Astrocyte of the spinal cord (primary cell): ENCODE data around the gene LRRC8D.

ENCODE experiments used
- DNase-seq: peaks from one replicate; pipeline ENCODE4 v3.0.0; 2011; ENCODE audit warnings: low read depth, low spot score
- H3K4me3 ChIP-seq: 2 replicates; pipeline ENCODE4 v1.5.1; 2011; ENCODE audit warnings: low read depth, mild to moderate bottlenecking, low read length, moderate library complexity
- in situ Hi-C: cut with HindIII; loops from 2 replicates; pipeline ENCODE4 v1.10.0; 2017; ENCODE audit warnings: low sequenced_read_pairs
- TF ChIP-seq, protein P1 (sequence below): IDR thresholded peaks from 2 replicates; pipeline ENCODE4 v1.5.1; 2012; ENCODE audit warnings: low read depth, mild to moderate bottlenecking, low read length, inconsistent platforms

The LRRC8D gene

DNA sequence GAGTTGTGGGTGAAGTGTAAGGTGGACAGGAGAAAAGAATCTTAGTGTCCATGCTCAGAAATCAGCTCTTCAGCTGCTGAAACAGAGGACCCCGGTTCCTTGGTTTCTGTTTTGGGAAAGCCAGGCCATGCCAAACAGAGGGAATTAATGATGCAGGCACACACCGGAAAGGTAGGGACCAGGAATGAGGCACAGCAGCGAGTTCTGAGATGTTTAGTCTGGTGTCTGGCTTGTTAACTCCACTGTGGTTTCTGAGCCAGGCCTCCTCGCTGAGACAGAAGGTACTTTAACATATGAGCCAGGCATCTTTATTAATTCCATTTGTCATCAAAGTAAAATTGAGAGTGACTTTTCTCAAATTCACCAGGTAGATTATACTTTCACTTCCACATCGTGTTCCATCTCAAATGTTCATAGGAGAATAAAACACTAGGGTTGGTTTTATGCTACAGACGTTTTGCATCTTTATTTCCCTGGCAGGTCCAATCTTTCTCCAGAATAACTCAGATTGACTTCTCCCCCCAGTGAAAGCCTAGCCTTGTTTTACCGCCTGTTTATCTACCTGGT, 23.5 kb downstream of the LRRC8D start:
- in situ Hi-C loops, result no loop called here
- no peak for DNase-seq
- TF ChIP-seq, protein P1, sequence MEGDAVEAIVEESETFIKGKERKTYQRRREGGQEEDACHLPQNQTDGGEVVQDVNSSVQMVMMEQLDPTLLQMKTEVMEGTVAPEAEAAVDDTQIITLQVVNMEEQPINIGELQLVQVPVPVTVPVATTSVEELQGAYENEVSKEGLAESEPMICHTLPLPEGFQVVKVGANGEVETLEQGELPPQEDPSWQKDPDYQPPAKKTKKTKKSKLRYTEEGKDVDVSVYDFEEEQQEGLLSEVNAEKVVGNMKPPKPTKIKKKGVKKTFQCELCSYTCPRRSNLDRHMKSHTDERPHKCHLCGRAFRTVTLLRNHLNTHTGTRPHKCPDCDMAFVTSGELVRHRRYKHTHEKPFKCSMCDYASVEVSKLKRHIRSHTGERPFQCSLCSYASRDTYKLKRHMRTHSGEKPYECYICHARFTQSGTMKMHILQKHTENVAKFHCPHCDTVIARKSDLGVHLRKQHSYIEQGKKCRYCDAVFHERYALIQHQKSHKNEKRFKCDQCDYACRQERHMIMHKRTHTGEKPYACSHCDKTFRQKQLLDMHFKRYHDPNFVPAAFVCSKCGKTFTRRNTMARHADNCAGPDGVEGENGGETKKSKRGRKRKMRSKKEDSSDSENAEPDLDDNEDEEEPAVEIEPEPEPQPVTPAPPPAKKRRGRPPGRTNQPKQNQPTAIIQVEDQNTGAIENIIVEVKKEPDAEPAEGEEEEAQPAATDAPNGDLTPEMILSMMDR, result no peak
- peak overlapping the region; percentile 74 for H3K4me3 ChIP-seq

DNA sequence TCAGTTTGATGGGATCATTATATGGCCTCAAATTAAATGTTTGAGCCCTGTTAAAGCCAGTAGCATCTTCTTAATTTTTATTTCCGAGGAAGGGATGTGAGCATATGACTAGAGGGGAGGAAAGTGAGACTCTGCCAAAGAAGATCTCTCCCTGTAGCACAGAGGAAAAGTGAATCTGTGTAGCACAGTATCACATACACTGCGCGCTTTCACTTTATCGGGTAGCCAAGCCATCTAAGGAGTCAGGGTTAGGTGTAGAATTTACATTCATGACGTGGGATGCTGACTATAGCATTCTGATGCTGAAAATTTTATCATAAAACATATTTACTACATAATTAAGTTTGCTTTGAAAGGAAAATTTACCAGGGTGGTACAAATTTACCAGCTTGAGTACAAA, 24.0 kb downstream of the LRRC8D start:
- no peak overlapping the region for H3K4me3 ChIP-seq
- no peak for DNase-seq
- in situ Hi-C loops, result no loop called here

DNA sequence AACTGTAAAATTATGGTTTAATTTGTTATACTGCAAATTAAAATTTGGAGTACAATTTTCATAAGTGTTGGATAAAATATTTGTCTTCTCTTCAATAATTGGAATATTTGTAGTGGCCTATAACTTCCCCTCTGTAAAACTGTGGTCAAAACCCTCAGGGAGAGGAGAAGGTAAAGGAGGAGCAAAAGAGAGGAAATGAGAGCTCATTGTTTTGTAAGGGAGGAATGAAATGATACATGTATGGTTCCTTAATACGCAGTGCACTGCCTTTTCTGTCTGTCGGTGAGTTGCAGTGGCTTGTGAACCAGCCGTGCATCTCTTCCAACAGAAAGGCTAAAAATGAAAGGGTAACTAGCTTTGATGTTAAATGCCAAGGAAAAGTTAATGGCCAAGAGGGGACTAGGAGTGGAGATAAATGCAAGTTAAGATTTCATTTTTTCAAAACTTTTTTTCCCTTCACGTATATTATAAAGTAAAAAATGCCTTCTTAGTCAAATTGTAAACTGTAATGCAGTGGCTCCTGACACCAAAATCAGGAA, 26.4 kb downstream of the LRRC8D start:
- H3K4me3 ChIP-seq, result no peak overlapping the region
- in situ Hi-C loops, result no loop called here
- TF ChIP-seq, protein P1, result no peak
- no peak for DNase-seq

More for the DNA sequence above, 24.0 kb downstream of the LRRC8D start:
- TF ChIP-seq, protein P1, result no peak

DNA sequence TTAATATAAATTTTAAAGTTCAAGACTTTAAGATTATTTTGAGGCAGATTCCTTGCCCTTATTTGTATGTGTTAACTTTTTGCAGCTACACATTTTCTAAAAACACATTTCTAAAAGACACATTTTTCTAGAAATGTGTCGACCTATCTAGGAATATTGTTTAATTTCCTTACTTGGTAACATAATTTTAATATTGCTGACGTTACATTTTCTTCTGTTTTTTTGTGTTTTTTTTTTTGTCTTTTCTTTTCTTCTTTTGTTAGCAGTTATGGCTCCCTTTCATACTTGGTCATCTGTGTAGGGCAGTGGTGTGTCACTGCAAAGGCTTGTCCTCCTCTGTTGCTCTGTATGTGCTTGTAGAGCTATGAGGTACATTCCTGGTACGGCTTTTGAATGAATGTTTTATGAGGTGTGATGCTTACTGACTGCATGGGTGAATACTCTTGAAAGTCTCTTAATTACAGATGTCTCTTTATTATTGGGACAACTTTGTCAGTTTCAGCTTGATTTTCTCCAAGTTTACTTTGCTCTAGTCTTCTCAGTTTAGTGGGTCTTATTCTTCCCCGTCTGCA, 30.1 kb downstream of the LRRC8D start:
- DNase-seq, result no peak
- TF ChIP-seq, protein P1, result no peak
- H3K4me3 ChIP-seq, result no peak overlapping the region
- in situ Hi-C loops, result no loop called here

DNA sequence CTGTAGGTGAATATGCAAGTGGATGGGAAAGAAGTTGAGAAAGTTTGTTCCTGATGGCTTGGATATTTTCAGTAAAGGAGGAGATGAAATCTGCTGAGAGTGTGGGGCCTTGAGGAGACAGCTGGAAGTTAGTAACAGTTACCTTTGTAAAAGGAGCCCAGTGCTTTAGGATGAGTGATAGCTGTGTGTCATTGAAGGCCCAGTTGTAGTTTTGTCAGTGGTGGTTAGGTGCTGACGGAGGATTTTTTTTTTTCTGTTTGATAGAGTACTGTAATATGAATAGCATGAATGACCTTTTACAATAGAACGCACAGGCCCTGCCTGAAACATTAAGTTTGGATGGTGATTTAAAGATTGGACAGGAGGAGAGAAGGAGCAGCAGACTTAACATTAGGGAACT, 33.3 kb downstream of the LRRC8D start:
- in situ Hi-C loops, result no loop called here
- TF ChIP-seq, protein P1, result no peak
- no peak for DNase-seq
- no peak overlapping the region for H3K4me3 ChIP-seq

DNA sequence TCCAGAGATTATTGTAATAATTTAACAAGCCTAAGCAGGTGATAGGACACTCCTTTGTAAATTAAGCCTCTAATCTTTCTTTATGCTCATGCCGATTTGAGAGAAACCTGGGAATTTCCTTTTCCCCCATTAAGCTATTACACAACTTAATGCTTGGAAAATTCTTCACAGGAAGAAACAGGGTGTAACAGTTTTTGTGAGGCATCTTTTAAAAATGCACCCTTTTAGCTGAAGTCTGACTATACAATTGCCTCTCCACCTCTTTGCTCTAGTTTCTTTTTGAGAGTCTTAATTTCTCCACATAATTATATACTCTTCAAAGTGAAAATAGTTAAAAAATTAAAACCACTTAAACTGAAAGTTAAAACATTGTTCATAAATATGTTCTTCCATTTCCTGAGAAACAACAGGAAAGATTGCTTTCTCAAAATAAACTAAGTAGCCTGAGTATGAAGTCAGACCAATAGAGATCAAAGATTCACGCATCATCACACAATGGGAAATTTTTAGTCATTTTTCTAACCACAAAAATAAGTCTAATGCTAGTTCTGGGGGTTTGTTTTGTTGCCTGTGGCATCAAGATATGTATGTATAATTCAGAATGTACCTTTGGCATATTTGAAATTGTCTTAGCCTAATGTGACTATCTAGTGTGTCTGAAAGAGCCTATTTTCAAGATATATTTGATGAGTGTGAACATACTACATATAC, 34.7 kb downstream of the LRRC8D start:
- no peak overlapping the region for H3K4me3 ChIP-seq
- TF ChIP-seq, protein P1, result no peak
- peak; percentile 71 for DNase-seq
- in situ Hi-C loops, result no loop called here
